Gastroesophageal sphincter (tissue), 3 donors: ENCODE results near the gene PSMD8.

Experiments used
- POLR2AphosphoS5 ChIP-seq: sonication (generic); formaldehyde crosslinking; IDR thresholded peaks from one replicate; pipeline ENCODE4 v1.6.1; 2017; ENCODE audit warnings: antibody characterized with exemption
- TF ChIP-seq, protein P1 (sequence below), 4 experiments: fragments of 200-600 bp in 2 of 4; fragments of 450-650 bp in 2 of 4; sonication (generic) in 1 of 4; IDR thresholded peaks; one replicate each; pipeline ENCODE4 v1.5.1; 2017 to 2019; ENCODE audit warnings: antibody characterized with exemption in 4 of 4, mild to moderate bottlenecking in 2 of 4, moderate library complexity in 2 of 4

DNA sequence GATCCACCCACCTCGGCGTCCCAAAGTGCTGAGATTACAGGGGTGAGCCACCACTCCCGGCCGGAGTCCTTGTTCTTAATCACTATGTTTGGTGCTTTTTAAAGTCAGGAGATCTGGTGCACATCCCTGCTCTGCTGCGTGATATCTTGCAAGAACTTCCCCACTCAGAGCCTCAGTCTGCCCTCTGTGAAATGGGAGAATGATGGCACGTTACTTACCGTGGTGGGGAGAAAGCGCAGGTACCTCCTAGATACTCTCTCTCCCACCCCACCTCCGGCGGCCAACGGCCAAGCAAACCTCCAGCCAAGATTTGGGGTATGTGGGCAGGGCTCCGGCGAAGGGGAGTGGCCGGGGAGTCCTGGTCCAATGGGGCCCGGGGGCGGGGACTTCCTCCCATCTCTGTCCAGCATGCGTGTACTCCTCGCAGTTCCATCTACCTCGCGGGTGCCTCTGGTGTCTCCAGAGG is 58.9 kb downstream of the PSMD8 start, which contains the start of gene RYR1:
- TF ChIP-seq, protein P1, sequence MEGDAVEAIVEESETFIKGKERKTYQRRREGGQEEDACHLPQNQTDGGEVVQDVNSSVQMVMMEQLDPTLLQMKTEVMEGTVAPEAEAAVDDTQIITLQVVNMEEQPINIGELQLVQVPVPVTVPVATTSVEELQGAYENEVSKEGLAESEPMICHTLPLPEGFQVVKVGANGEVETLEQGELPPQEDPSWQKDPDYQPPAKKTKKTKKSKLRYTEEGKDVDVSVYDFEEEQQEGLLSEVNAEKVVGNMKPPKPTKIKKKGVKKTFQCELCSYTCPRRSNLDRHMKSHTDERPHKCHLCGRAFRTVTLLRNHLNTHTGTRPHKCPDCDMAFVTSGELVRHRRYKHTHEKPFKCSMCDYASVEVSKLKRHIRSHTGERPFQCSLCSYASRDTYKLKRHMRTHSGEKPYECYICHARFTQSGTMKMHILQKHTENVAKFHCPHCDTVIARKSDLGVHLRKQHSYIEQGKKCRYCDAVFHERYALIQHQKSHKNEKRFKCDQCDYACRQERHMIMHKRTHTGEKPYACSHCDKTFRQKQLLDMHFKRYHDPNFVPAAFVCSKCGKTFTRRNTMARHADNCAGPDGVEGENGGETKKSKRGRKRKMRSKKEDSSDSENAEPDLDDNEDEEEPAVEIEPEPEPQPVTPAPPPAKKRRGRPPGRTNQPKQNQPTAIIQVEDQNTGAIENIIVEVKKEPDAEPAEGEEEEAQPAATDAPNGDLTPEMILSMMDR (IDR thresholded peaks at IDR 0.05): no peak
- no peak for TF ChIP-seq POLR2AphosphoS5
